Measurements from ENCODE around the gene SNX3.
A peak's percentile ranks its signal among the peaks of the same experiment; 100 is the strongest.
"Not testable (repeated sequence)": the region's sequence is repeated elsewhere in the genome, so short reads cannot be mapped to it uniquely, and the experiment has no call there.

The SNX3 gene
- total RNA-seq, result 129 to 296 (median 206) reads per million in 17 experiments

- peak; percentile 97 to 98 (median 98) for DNase-seq
Measured at GRCh38 chr6:108260809-108261569, at the start of gene SNX3. SNX3 (minus strand) TSS chr6:108261040; CDS start chr6:108260921, 119 bp downstream.

- DNase-seq, result no peak
Measured at GRCh38 chr6:108309844-108310243, 49.0 kb upstream of the SNX3 start.

- not testable (repeated sequence) for DNase-seq
Measured at GRCh38 chr6:108308641-108309040, 47.8 kb upstream of the SNX3 start.

- DNase-seq, result no peak
Measured at GRCh38 chr6:108304646-108305045, 43.8 kb upstream of the SNX3 start.

- no peak for DNase-seq
Measured at GRCh38 chr6:108302386-108302785, 41.5 kb upstream of the SNX3 start.

- no peak for DNase-seq
Measured at GRCh38 chr6:108295676-108296075, 34.8 kb upstream of the SNX3 start.

- DNase-seq, result peak; percentile 92 to 96 (median 94)
Measured at GRCh38 chr6:108294727-108295625, 34.1 kb upstream of the SNX3 start, which contains the start of gene AFG1L. AFG1L (plus strand) TSS chr6:108295054; CDS start chr6:108295080, 26 bp downstream.

GRCh38 chr6:108294297-108294726 lies 33.5 kb upstream of the SNX3 start:
- DNase-seq, result no peak

GRCh38 chr6:108293527-108294296 lies 32.9 kb upstream of the SNX3 start:
- no peak for DNase-seq

GRCh38 chr6:108292561-108292960 lies 31.7 kb upstream of the SNX3 start:
- DNase-seq, result not testable (repeated sequence)

GRCh38 chr6:108291091-108291490 lies 30.3 kb upstream of the SNX3 start:
- DNase-seq, result no peak

- no peak for DNase-seq
Measured at GRCh38 chr6:108288742-108289141, 27.9 kb upstream of the SNX3 start.

GRCh38 chr6:108287373-108287772 lies 26.5 kb upstream of the SNX3 start:
- DNase-seq, result no peak

GRCh38 chr6:108286366-108286765 lies 25.5 kb upstream of the SNX3 start:
- no peak for DNase-seq

GRCh38 chr6:108285381-108285780 lies 24.5 kb upstream of the SNX3 start:
- no peak for DNase-seq

GRCh38 chr6:108277831-108278230 lies 17.0 kb upstream of the SNX3 start:
- DNase-seq, result no peak

GRCh38 chr6:108277295-108277694 lies 16.5 kb upstream of the SNX3 start:
- DNase-seq, result no peak

GRCh38 chr6:108275976-108276375 lies 15.1 kb upstream of the SNX3 start:
- no peak for DNase-seq

- no peak for DNase-seq
Measured at GRCh38 chr6:108274546-108274945, 13.7 kb upstream of the SNX3 start.

- not testable (repeated sequence) for DNase-seq
Measured at GRCh38 chr6:108269955-108270354, 9.1 kb upstream of the SNX3 start.

- no peak for DNase-seq
Measured at GRCh38 chr6:108268845-108269244, 8.0 kb upstream of the SNX3 start.

- DNase-seq, result no peak
Measured at GRCh38 chr6:108263371-108263770, 2.5 kb upstream of the SNX3 start.
